ENCODE data around the gene FOXJ1.

FOXJ1 gene

GRCh38 chr17:76160896-76161528, 20.0 kb upstream of the FOXJ1 start:
- no peak for DNase-seq (ENCODE audit: low read depth, low spot score)

- DNase-seq (ENCODE audit: low read depth, low spot score), result no peak
Observed at GRCh38 chr17:76159157-76159556, 18.1 kb upstream of the FOXJ1 start.

- no peak for DNase-seq (ENCODE audit: low read depth, low spot score)
Observed at GRCh38 chr17:76157759-76158158, 16.7 kb upstream of the FOXJ1 start.

GRCh38 chr17:76156662-76156991, 15.6 kb upstream of the FOXJ1 start:
- no peak for DNase-seq (ENCODE audit: low read depth, low spot score)

GRCh38 chr17:76155988-76156661, 15.1 kb upstream of the FOXJ1 start:
- no peak for DNase-seq (ENCODE audit: low read depth, low spot score)

GRCh38 chr17:76154936-76155845, 14.1 kb upstream of the FOXJ1 start:
- no peak for DNase-seq (ENCODE audit: low read depth, low spot score)

GRCh38 chr17:76154292-76154691, 13.2 kb upstream of the FOXJ1 start:
- no peak for DNase-seq (ENCODE audit: low read depth, low spot score)

- DNase-seq (ENCODE audit: low read depth, low spot score), result no peak
Observed at GRCh38 chr17:76153640-76154039, 12.6 kb upstream of the FOXJ1 start.

GRCh38 chr17:76153202-76153601, 12.2 kb upstream of the FOXJ1 start:
- no peak for DNase-seq (ENCODE audit: low read depth, low spot score)

GRCh38 chr17:76152591-76152990, 11.5 kb upstream of the FOXJ1 start:
- DNase-seq (ENCODE audit: low read depth, low spot score), result no peak

GRCh38 chr17:76151896-76152454, 10.9 kb upstream of the FOXJ1 start:
- no peak for DNase-seq (ENCODE audit: low read depth, low spot score)

GRCh38 chr17:76150712-76151622, 9.9 kb upstream of the FOXJ1 start:
- no peak for DNase-seq (ENCODE audit: low read depth, low spot score)

- DNase-seq (ENCODE audit: low read depth, low spot score), result no peak
Observed at GRCh38 chr17:76149214-76149613, 8.2 kb upstream of the FOXJ1 start.

- DNase-seq (ENCODE audit: low read depth, low spot score), result no peak
Observed at GRCh38 chr17:76148015-76148326, 6.9 kb upstream of the FOXJ1 start.

GRCh38 chr17:76147211-76148014, 6.4 kb upstream of the FOXJ1 start:
- DNase-seq (ENCODE audit: low read depth, low spot score), result no peak

- DNase-seq (ENCODE audit: low read depth, low spot score), result no peak
Observed at GRCh38 chr17:76146053-76146851, 5.2 kb upstream of the FOXJ1 start.

GRCh38 chr17:76145231-76146052, 4.4 kb upstream of the FOXJ1 start:
- DNase-seq (ENCODE audit: low read depth, low spot score), result no peak

GRCh38 chr17:76142585-76143041, 1.6 kb upstream of the FOXJ1 start:
- no peak for DNase-seq (ENCODE audit: low read depth, low spot score)

Data from activated naive CD8-positive, alpha-beta T cell treated with anti-CD3 and anti-CD28 coated beads, Interleukin-2, amount 50 U/mL, for 16 hours (primary cell).